Astrocyte (in vitro differentiated cells and primary cell): ENCODE results near the gene SPON1. TPM values are rescaled to one million over a fixed set of nuclear protein-coding genes. Genes with fewer than 3 reads are reported as not detected.

Experiments
- DNase-seq: peaks from one replicate; pipeline ENCODE4 v3.0.0-alpha.2; 2010; ENCODE audit warnings: low read depth
- FAIRE-seq: peaks from 2 replicates; lab custom pipeline; 2011; peaks lifted over from hg19 to GRCh38; lab: Jason Lieb, UNC
- H2AFZ ChIP-seq: 2 replicates; pipeline ENCODE4 v1.6.0; 2012; ENCODE audit warnings: low read depth, low read length, inconsistent platforms
- H3K27ac ChIP-seq: 2 replicates; pipeline ENCODE4 v1.5.1; 2011; ENCODE audit warnings: low read depth, low read length, inconsistent platforms
- H3K27me3 ChIP-seq: 2 replicates; pipeline ENCODE4 v1.6.0; 2011; ENCODE audit warnings: low read length, inconsistent platforms; ENCODE audit not compliant: insufficient read depth
- H3K36me3 ChIP-seq: 2 replicates; pipeline ENCODE4 v1.5.1; 2011; ENCODE audit warnings: low read length, inconsistent platforms; ENCODE audit not compliant: insufficient read depth
- H3K4me1 ChIP-seq: 2 replicates; pipeline ENCODE4 v1.5.1; 2011; ENCODE audit warnings: low read length, inconsistent platforms; ENCODE audit not compliant: insufficient read depth
- H3K4me2 ChIP-seq: 2 replicates; pipeline ENCODE4 v1.6.0; 2012; ENCODE audit warnings: low read length, inconsistent platforms
- H3K4me3 ChIP-seq: 2 replicates; pipeline ENCODE4 v1.5.1; 2011; ENCODE audit warnings: low read depth, mild to moderate bottlenecking, low read length, inconsistent platforms; ENCODE audit not compliant: insufficient read depth
- H3K79me2 ChIP-seq: 2 replicates; pipeline ENCODE4 v1.6.0; 2012; ENCODE audit warnings: mild to moderate bottlenecking, low read length, inconsistent platforms; ENCODE audit not compliant: insufficient read depth
- H3K9ac ChIP-seq: 2 replicates; pipeline ENCODE4 v1.6.0; 2012; ENCODE audit warnings: mild to moderate bottlenecking, low read length, inconsistent platforms
- H3K9me3 ChIP-seq: 2 replicates; pipeline ENCODE4 v1.5.1; 2012; ENCODE audit warnings: low read depth, mild to moderate bottlenecking, low read length, inconsistent platforms; ENCODE audit not compliant: insufficient read depth
- H4K20me1 ChIP-seq: 2 replicates; pipeline ENCODE4 v1.6.0; 2012; ENCODE audit warnings: low read length, inconsistent platforms; ENCODE audit not compliant: insufficient read depth
- H3K27ac Mint-ChIP-seq: one replicate; pipeline ENCODE4 v1.8.0; 2021; ENCODE audit warnings: mild to moderate bottlenecking, mixed read lengths; ENCODE audit not compliant: unreplicated experiment
- H3K27me3 Mint-ChIP-seq: one replicate; pipeline ENCODE4 v1.8.0; 2021; ENCODE audit warnings: low read depth, mixed read lengths; ENCODE audit not compliant: unreplicated experiment
- H3K36me3 Mint-ChIP-seq: one replicate; pipeline ENCODE4 v1.8.0; 2021; ENCODE audit warnings: low read depth, mixed read lengths; ENCODE audit not compliant: unreplicated experiment
- H3K4me1 Mint-ChIP-seq: one replicate; pipeline ENCODE4 v1.8.0; 2021; ENCODE audit warnings: low read depth, mixed read lengths; ENCODE audit not compliant: unreplicated experiment
- H3K4me3 Mint-ChIP-seq: one replicate; pipeline ENCODE4 v1.8.0; 2021; ENCODE audit warnings: mild to moderate bottlenecking, moderate library complexity, mixed read lengths; ENCODE audit not compliant: unreplicated experiment
- H3K9me3 Mint-ChIP-seq: one replicate; pipeline ENCODE4 v1.8.0; 2021; ENCODE audit warnings: mild to moderate bottlenecking, mixed read lengths; ENCODE audit not compliant: unreplicated experiment
- EZH2 ChIP-seq: IDR thresholded peaks from 2 replicates; pipeline ENCODE4 v1.6.1; 2012; ENCODE audit warnings: mild to moderate bottlenecking, low read length, inconsistent platforms; ENCODE audit not compliant: insufficient read depth
- total RNA-seq: library from RNA; stranded (reverse); gene quantifications from 2 replicates; pipeline ENCODE4 v1.2.1, GENCODE V29; 2021
- TF ChIP-seq, protein P1 (sequence below): IDR thresholded peaks from 2 replicates; pipeline ENCODE4 v1.5.1; 2011; ENCODE audit warnings: low read depth, mild to moderate bottlenecking, inconsistent platforms, low read length, moderate library complexity; ENCODE audit not compliant: insufficient read depth

SPON1 gene
- total RNA-seq, 1 donor from 2014 or later: 2.0 TPM

DNA sequence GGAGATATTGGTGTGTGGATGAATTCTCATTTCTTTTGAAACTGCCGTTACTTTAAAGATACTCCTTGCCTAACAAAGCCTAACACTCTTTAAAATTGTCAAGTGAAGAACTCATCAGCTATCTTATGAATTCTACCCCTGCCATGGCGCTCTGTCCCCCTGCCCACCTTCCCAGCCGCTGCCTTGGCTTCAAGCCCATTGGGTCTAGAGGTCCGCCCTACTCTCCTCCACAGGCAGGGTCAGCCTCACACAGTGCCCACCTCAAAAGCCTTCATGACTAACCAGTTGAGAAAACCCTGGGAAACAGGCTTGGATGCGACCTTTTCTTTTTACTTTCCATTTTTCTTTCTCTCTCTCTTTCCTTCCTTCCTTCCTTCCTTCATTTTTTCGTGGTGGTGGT is 267.9 kb downstream of the SPON1 start:
- no peak overlapping the region for H3K4me3 Mint-ChIP-seq
- peaks cover 24% of the 10 kb centered on the region for H3K27me3 Mint-ChIP-seq
- H3K4me1 Mint-ChIP-seq: no peaks in the 10 kb centered on the region
- FAIRE-seq: no peak
- Histone ChIP-seq H3K9me3 (no peaks in the 10 kb centered on the region), H3K4me3 (no peak overlapping the region), H4K20me1 (no peaks in the 10 kb centered on the region), H3K9ac (no peak overlapping the region), H3K27me3 (peaks cover 20% of the 10 kb centered on the region), H3K4me1 (no peaks in the 10 kb centered on the region), H3K4me2 (no peak overlapping the region), H2AFZ (no peak overlapping the region), H3K27ac (no peak overlapping the region), H3K36me3 (no peaks in the 10 kb centered on the region), H3K79me2 (no peaks in the 10 kb centered on the region)
- peaks cover 7% of the 10 kb centered on the region for H3K9me3 Mint-ChIP-seq
- H3K27ac Mint-ChIP-seq: no peak overlapping the region
- H3K36me3 Mint-ChIP-seq: no peaks in the 10 kb centered on the region
- DNase-seq: no peak
- no peak for TF ChIP-seq EZH2
- TF ChIP-seq, protein P1, sequence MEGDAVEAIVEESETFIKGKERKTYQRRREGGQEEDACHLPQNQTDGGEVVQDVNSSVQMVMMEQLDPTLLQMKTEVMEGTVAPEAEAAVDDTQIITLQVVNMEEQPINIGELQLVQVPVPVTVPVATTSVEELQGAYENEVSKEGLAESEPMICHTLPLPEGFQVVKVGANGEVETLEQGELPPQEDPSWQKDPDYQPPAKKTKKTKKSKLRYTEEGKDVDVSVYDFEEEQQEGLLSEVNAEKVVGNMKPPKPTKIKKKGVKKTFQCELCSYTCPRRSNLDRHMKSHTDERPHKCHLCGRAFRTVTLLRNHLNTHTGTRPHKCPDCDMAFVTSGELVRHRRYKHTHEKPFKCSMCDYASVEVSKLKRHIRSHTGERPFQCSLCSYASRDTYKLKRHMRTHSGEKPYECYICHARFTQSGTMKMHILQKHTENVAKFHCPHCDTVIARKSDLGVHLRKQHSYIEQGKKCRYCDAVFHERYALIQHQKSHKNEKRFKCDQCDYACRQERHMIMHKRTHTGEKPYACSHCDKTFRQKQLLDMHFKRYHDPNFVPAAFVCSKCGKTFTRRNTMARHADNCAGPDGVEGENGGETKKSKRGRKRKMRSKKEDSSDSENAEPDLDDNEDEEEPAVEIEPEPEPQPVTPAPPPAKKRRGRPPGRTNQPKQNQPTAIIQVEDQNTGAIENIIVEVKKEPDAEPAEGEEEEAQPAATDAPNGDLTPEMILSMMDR: no peak

- Histone ChIP-seq H4K20me1 (no peaks in the 10 kb centered on the region), H3K27ac (no peak overlapping the region), H3K27me3 (peaks cover 27% of the 10 kb centered on the region), H3K79me2 (no peaks in the 10 kb centered on the region), H3K4me3 (no peak overlapping the region), H3K4me1 (no peaks in the 10 kb centered on the region), H3K4me2 (no peak overlapping the region), H3K36me3 (no peaks in the 10 kb centered on the region), H3K9me3 (no peaks in the 10 kb centered on the region), H2AFZ (no peak overlapping the region), H3K9ac (no peak overlapping the region)
- H3K36me3 Mint-ChIP-seq: no peaks in the 10 kb centered on the region
- DNase-seq (no peak), FAIRE-seq (no peak)
- H3K9me3 Mint-ChIP-seq: peaks cover 12% of the 10 kb centered on the region
- no peak for TF ChIP-seq EZH2
- TF ChIP-seq, protein P1: no peak
- H3K27ac Mint-ChIP-seq: no peak overlapping the region
- H3K4me1 Mint-ChIP-seq: peaks cover 4% of the 10 kb centered on the region
- peaks cover 42% of the 10 kb centered on the region for H3K27me3 Mint-ChIP-seq
- no peak overlapping the region for H3K4me3 Mint-ChIP-seq
These were observed 270.1 kb downstream of the SPON1 start for GRCh38 chr11:14232652-14233051.

GRCh38 chr11:14234446-14234845 is 271.9 kb downstream of the SPON1 start:
- no peaks in the 10 kb centered on the region for H3K36me3 ChIP-seq
- peaks cover 25% of the 10 kb centered on the region for H3K27me3 ChIP-seq
- no peaks in the 10 kb centered on the region for H3K9me3 ChIP-seq
- H3K4me1 Mint-ChIP-seq: peaks cover 4% of the 10 kb centered on the region
- no peak overlapping the region for H3K27ac Mint-ChIP-seq
- no peak for DNase-seq
- no peak overlapping the region for H3K4me2 ChIP-seq
- no peaks in the 10 kb centered on the region for H3K79me2 ChIP-seq
- H3K4me3 Mint-ChIP-seq: no peak overlapping the region
- TF ChIP-seq EZH2: no peak
- TF ChIP-seq, protein P1: no peak
- no peaks in the 10 kb centered on the region for H3K4me1 ChIP-seq
- H3K36me3 Mint-ChIP-seq: no peaks in the 10 kb centered on the region
- H4K20me1 ChIP-seq: no peaks in the 10 kb centered on the region
- H3K9me3 Mint-ChIP-seq: peaks cover 12% of the 10 kb centered on the region
- H3K27me3 Mint-ChIP-seq: peaks cover 49% of the 10 kb centered on the region
- no peak overlapping the region for H3K4me3 ChIP-seq
- no peak overlapping the region for H3K9ac ChIP-seq
- no peak overlapping the region for H3K27ac ChIP-seq
- no peak overlapping the region for H2AFZ ChIP-seq
- no peak for FAIRE-seq
